Right renal cortex interstitium (tissue), 3 donors: ENCODE results near the gene THSD4. TPM values are rescaled to one million over a fixed set of nuclear protein-coding genes. Genes with fewer than 3 reads are reported as not detected.

ENCODE experiments used
- DNase-seq, 3 donors: peaks; one replicate each; pipeline ENCODE4 v3.0.0-alpha.2; 2013; ENCODE audit warnings: low read depth in 3 of 3, low spot score in 2 of 3
- polyA plus RNA-seq, 3 donors: library from polyadenylated mRNA; unstranded; fragments of 120-200 nt; gene quantifications; one replicate each; pipeline ENCODE4 v1.2.1, GENCODE V29; 2013; ENCODE audit not compliant: insufficient read length in 3 of 3

The THSD4 gene
- polyA plus RNA-seq, 3 donors: 31.9 to 39.4 (median 33.2) TPM

DNA sequence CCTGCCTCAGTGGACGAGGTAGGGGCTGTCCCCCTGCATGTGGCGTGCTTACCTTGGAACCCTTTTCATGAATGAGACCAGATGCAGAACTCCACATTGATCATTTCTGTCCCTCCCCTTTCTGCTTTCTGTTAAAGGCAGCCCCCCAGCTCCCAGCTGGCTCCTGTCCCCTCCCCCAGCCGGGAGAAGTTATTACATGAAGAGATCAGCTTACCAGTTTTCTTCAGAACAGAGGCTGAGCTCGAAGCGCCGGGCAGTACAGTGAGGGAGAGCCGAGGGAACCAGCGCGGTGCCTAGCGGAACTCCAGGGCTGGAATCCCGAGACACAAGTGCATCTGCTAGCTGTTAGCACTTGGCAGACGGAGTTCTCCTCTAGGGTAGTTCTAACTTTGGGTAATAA lies 431.7 kb downstream of the THSD4 start:
- no peak for DNase-seq

DNA sequence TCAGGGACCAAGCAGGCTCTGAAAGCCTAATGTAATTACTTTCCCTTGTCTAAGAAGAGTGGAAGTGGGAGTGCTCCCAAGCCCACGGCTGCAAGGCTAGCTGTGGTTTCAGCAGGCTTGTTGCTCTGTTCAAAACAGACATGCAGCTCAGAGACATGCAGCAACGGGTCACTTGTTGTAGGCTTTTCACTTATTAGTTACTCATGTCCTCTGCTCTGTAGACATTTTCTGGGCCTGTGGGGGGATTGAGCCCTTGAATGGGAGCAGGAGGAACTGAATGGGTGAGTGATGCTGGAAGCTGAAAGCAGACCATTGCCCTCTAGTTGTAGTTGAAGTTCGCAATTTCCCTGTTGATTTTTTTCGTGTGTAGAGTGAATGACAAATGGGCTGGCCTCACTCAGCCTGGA lies 433.1 kb downstream of the THSD4 start:
- DNase-seq: no peak

DNA sequence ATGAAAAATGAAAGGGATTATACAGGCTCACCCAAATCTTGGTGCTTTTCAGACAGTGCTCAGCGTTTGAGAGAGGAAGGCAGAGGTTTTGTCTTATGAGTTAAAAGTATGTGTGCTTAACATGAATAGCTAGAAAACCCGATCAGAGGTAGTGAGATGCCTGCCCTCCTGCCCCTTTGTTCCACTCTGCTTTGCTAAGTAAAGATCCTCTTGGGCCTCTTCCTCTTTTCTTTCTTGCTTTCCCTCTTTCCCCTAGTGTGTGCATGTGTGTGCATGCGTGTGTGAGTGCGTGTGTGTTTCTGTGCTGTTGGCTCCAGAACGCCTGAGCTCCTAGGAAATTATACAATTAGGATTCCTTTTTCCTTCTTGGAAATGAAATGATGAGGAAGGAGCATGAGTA lies 433.8 kb downstream of the THSD4 start:
- DNase-seq: no peak

DNA sequence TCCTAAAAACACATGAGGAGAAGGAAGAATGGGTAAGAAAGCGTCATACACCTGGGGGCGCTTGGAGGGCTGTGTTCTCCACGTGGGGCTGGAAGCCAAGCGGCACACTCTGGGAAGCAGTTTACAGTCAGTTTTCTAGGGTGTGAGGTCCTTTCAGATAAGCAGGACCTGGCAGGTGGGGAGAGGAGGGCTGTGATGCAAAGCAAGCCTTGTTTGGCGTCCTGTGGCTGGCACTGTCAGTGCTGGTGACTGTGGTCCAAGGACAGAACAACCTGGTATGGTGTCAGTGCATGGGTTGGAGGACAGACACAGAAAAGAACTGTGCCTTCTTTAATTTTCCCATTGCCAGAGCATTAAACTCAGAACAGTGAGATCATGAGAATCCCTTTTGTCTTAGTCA lies 434.4 kb downstream of the THSD4 start:
- no peak for DNase-seq

DNA sequence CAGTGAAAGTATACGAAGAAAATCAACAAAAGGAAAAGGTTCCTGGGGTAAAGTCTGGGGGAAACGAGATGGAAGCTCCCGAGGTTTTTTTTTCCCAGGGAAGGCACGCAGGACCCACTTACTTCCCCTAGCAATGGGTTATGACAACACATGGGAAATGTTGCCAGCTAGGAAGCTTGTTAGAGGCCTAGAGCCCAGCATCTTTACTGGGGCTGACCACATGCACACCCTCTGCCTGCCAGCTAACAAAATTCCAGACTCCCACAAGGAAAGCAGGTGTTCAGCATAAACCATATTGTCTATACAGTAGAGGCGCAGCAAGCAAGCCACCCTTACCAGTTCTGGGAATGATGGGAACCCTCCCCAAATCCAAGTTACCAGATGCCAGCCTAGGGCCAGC lies 436.3 kb downstream of the THSD4 start:
- no peak for DNase-seq

- no peak for DNase-seq
These were observed 443.8 kb downstream of the THSD4 start for GRCh38 chr15:71559098-71559497.

DNA sequence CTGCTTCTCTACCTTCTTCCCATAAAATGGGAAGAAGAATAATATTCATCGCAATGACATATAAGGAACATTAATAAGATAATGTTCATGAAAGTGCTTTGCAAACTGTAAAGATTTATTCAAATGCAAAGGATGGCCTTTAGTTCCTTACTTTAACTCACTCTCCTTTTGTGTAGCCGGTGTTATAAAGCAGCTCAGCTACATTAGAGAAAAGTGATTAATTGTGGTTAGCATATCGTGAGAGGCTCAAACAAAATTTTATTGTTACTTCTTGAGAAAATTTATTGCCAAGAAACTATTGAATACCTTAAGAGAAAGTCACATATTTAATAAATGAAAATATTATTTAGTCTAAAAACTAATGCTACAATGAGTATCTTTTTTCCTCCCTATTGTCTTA lies 444.3 kb downstream of the THSD4 start:
- no peak for DNase-seq

- DNase-seq: no peak
These were observed 447.0 kb downstream of the THSD4 start for GRCh38 chr15:71562251-71562650.

GRCh38 chr15:71564217-71564616 lies 448.9 kb downstream of the THSD4 start:
- no peak for DNase-seq

DNA sequence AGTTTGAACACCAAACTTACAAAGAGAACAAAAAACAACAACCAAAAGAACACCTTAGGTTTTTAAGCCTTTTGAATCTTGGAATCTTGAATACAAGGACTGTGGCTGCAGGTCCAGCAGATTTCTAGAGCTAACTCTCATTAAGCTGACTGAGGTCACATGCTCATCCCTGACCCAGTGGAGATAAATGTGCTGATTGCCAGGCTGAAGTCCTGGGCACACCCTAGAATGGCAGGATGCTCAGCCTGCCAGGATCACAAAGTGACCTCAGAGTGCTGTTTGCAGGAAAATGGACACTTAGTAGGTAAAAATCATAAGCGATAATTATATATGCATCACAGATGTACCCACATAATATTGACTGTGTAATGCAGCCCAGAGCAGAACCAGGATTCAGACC lies 449.7 kb downstream of the THSD4 start:
- no peak for DNase-seq

- DNase-seq: no peak
These were observed 450.4 kb downstream of the THSD4 start for GRCh38 chr15:71565631-71566160.

DNA sequence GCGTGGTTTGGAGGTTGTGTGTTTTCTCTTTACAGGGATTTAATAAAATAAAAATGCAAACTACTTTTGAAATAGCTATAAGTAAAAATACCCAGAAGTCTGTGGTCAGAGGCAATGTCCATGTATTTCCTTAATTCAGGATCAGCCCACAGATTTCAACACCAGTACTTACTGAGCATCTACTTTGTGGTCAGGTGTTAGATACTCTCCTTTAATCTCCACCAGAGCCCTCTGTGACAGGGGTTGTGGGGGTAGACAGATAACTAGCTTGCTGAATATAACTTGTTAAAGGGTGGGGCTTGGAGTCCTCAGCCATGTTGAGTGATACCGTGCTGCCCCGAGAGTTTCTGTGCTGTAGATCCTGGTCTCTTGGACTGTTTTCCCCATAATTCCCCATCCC lies 451.0 kb downstream of the THSD4 start:
- no peak for DNase-seq

- no peak for DNase-seq
These were observed 451.9 kb downstream of the THSD4 start for GRCh38 chr15:71567173-71567572.

- no peak for DNase-seq
These were observed 453.0 kb downstream of the THSD4 start for GRCh38 chr15:71568227-71568626.

- no peak for DNase-seq
These were observed 455.5 kb downstream of the THSD4 start for GRCh38 chr15:71570736-71571135.

GRCh38 chr15:71571641-71572040 lies 456.4 kb downstream of the THSD4 start:
- no peak for DNase-seq

GRCh38 chr15:71572452-71573053 lies 457.3 kb downstream of the THSD4 start:
- DNase-seq: no peak

DNA sequence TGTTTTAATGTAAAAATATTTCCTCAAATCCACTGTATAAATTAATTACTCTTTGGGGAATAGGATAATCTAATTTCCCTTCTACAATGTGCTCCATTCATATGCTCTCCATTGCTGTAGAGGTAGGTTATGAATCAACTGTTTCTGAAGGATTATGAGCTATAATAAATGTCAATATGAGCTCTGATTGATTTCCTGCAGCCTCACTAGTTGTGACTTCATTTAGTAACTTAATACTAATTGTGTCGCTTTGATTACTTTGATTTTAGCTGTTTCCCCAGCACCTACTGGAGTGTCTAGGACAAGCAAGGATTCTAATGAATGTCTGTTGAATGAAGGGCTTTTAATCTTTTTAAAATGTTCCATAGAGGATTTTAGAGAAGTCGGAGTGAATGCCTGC lies 458.3 kb downstream of the THSD4 start:
- DNase-seq: no peak

- no peak for DNase-seq
These were observed 460.3 kb downstream of the THSD4 start for GRCh38 chr15:71575474-71576045.

- DNase-seq: no peak
These were observed 461.8 kb downstream of the THSD4 start for GRCh38 chr15:71577071-71577470.

DNA sequence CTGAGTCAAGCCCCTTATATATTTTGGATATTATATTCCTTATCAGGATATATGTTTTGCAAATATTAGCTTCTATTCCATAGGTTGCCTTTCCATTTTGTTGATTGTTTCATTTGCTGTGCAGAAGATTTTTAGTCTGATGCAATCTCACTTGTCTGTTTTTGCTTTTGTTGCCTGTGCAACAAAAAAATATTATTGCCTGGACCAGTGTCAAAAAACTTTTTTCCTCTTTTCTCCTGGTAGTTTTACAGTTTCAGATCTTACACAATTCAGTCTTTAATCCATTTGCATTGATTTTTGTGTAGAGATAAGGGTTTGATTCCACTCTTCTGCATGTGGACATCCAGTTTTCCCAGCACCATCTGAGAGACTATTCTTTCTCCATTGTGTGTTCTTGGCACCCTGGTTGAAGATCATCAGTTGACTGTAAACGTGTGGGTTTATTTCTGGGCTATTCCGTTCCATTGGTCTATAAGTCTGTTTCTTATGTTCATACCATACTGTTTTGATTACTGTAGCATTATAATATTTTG lies 466.2 kb downstream of the THSD4 start:
- DNase-seq: no peak

DNA sequence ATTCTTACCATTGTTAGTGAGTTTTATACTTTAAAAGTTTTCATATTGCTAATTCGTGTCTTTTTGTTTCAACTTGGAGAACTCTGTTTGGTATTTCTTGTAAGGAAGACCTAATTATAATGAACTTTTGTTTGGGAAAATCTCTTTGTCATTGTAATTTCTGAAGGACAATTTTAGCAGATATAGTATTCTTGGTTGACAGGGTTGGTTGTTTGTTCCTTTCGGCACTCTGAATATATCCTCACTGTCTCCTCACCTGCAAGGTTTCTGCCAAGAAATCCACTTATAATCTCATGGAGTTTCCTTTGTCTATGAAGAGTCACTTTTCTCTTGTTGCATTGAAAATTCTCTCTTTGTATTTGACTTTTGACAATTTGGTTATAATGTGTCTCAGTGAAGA lies 469.9 kb downstream of the THSD4 start:
- DNase-seq: no peak
